C4-2B (cell line): ENCODE data around the gene CAPN12.
"Not testable (repeated sequence)": the region's sequence is repeated elsewhere in the genome, so short reads cannot be mapped to it uniquely, and the experiment has no call there.

Experiments used
- ZFX ChIP-seq: fragments of 450-650 bp; IDR thresholded peaks from 2 replicates; pipeline ENCODE4 v1.6.1; 2017
- TF ChIP-seq, protein P1 (sequence below): fragments of 450-650 bp; conservative IDR thresholded peaks from 2 replicates; pipeline ENCODE4 v1.5.1; 2017; ENCODE audit warnings: mild to moderate bottlenecking

DNA sequence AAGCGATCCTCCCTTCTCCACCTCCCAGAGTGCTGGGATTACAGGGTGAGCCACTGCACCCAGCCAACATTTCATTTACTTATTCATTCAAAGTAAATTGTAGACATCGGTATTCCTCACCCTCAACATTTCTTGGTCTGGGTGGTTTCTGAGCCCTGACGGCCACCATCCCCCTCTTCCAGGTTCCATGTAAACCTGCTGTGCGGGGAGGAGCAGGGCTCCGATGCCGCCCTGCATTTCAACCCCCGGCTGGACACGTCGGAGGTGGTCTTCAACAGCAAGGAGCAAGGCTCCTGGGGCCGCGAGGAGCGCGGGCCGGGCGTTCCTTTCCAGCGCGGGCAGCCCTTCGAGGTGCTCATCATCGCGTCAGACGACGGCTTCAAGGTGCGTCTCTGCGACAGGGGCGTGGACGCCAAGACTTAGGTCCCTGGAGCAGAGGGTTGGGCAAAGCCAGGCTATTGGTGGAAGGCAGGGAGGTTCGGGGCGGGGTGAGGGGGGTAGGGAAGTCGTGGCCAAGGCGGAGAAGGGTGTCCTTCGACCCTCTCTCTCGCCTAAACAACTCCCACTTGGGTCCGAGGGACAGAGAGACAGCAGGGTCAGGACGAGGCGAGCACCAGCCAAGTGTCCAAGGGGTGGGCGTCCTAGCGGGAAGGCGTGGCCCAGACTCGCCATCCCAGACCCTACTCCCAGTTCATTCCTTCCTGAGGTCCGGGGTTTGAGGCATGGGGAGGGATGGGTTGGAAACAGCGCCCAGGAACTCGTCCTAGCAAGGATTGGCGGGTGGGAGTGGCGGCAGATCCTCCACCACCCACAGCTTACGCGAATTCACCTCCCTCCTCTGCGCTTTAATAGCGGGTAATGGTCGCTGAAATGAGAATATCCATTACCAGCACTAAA is 46.5 kb upstream of the CAPN12 start:
- TF ChIP-seq, protein P1, sequence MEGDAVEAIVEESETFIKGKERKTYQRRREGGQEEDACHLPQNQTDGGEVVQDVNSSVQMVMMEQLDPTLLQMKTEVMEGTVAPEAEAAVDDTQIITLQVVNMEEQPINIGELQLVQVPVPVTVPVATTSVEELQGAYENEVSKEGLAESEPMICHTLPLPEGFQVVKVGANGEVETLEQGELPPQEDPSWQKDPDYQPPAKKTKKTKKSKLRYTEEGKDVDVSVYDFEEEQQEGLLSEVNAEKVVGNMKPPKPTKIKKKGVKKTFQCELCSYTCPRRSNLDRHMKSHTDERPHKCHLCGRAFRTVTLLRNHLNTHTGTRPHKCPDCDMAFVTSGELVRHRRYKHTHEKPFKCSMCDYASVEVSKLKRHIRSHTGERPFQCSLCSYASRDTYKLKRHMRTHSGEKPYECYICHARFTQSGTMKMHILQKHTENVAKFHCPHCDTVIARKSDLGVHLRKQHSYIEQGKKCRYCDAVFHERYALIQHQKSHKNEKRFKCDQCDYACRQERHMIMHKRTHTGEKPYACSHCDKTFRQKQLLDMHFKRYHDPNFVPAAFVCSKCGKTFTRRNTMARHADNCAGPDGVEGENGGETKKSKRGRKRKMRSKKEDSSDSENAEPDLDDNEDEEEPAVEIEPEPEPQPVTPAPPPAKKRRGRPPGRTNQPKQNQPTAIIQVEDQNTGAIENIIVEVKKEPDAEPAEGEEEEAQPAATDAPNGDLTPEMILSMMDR, result not testable (repeated sequence)
- TF ChIP-seq ZFX, result not testable (repeated sequence)
